Activated gamma-delta T cell treated with Interleukin-2 at 50 U/mL for 16 hours (primary cell): ENCODE results near the gene AHNAK.

ENCODE experiments used
- DNase-seq: peaks from one replicate; pipeline ENCODE4 v3.0.0-alpha.2; 2020

AHNAK gene

DNA sequence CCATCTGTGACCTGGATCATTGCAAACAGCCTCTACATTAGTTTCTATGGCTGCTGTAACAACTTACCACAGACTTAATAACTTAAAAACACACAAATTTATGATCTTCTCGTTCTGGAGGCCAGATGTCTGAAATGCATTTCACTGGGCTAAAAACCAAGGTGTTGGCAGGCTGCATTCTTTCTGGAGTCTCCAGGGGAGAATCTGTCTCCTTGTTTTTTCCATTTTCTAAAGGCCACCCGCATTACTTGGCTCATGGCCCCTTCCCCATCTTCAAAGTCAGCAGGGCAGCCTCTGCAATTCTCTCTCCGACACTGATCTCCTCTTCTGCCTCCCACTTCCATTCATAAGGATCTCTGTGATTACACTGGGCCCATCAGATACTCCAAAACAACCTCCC is 116.2 kb downstream of the AHNAK start:
- DNase-seq = no peak

DNA sequence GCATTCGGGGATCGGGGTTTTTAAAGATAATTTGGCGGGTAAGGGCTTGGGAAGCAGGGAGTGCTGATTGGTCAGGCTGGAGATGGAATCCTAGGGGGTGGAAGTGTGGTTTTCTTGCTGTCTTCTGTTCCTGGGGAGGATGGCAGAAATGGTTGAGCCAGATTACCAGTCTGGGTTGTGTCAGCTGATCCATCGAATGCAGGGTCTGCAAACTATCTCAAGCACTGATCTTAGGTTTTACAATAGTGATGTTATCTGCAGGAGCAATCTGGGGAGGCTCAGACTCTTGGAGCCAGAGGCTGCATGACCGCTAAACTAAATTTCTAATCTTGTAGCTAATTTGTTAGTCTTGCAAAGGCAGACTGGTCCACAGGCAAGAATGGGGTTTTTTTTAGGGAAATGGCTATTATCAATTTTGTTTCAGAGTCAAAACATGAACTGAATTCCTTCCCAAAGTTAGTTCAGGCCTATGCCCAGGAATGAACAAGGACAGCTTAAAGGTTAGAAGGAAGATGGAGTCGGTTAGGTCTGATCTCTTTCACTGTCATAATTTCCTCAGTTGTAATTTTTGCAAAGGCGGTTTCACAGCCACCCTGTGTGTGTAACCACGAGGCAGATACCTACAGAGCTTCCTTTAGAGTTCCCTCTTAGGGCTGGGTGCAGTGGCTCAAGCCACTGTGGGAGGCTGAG is 117.6 kb downstream of the AHNAK start:
- DNase-seq = no peak

DNA sequence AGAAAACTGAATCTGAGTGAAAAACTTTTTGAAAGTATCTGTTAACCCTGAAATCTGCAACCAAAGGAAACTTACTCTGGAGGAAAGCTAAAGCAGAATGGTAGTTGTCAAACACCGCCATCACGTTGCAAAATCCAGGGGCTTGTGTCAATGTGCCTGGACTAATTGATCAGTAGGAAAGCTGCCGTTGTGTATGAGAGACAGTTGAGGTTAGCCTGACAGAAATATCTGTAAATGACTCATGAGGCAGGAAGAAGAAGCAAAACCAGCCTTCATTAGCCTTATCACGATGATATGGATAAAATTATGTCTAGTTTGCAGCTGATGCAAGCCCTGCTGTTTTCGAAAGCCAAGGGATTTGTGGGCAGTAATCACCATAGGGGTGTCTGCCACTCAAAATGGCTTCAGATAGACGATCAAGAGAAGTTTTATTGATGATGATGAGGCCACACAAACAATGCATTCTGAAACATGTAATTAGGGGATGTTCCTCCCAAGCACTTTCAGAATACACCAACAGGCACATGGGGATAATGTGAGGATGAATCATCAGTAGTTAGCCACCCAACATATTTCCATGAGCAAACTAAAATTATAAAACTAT is 118.9 kb downstream of the AHNAK start:
- no peak for DNase-seq

DNA sequence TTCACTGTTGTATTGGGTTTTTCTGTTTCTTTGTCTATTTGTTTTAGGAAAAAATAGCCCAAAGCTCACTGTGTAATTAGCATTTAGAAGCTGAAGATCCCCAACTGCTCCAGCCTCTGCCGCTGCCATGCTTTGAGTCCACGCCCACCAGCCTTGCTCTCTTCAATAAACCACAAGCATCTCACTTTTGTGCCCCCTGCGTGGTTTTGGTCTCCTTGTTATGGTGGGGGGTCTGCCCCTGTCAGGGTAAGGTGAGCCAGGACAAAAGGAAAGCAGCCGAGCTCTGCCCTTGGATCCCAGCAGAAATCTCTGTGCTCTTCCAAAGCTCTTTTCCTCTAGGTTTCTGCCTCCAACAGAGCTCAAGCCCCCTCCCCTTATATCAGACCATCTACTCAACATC is 123.6 kb downstream of the AHNAK start:
- DNase-seq = no peak

DNA sequence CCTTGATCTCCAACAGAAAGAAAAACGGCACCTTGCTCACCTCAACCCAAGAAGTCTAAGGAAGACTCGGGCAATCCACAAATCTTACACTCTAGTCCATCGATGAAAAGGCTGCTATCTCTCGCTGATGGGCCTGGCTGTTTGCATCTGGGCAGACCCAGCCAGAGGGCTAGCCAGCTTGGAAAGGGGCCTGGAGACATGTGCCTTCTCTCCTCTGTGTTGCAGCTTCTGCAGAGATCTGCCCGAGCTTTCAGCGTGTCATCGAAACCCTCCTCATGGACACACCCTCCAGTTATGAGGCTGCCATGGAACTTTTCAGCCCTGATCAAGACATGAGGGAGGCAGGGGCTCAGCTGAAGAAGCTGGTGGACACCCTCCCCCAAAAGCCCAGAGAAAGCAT is 124.6 kb downstream of the AHNAK start:
- DNase-seq = no peak

DNA sequence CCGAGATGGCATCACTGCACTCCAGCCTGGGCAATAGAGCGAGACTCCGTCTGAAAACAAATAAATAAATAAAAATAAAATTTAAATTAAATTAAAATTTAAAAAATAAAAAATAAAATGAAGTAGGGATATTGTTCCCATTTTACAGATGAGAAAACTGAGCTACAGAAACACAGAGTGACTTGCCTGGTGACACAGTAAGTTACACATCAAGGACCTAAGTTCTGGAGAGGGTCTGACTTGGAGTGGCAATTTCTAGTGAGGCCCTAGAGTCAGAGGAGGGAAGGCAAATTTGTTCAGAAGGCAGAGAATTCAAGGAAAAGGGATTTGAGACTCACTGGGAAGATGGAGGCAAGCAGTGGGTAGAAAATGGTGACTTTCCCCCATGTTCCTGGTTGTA is 125.7 kb downstream of the AHNAK start:
- no peak for DNase-seq

DNA sequence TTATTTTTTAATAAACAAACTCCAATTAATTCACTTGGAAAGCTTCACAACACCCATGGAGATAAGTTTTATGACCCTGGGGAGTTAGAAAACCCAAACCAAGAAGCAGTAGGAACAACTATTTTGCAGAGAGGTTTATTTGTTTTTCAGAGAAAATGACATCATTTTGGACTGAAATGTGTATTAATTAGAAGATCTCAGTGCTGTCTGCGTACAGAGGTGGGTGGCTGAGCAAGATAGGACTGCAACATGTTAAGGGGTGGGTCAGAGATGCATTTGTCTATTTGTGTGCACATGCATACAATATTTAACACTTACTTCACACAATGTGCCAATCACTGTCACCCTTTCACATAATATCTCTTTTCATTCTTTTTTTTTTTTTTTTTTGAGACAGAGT is 126.7 kb downstream of the AHNAK start:
- DNase-seq = no peak

DNA sequence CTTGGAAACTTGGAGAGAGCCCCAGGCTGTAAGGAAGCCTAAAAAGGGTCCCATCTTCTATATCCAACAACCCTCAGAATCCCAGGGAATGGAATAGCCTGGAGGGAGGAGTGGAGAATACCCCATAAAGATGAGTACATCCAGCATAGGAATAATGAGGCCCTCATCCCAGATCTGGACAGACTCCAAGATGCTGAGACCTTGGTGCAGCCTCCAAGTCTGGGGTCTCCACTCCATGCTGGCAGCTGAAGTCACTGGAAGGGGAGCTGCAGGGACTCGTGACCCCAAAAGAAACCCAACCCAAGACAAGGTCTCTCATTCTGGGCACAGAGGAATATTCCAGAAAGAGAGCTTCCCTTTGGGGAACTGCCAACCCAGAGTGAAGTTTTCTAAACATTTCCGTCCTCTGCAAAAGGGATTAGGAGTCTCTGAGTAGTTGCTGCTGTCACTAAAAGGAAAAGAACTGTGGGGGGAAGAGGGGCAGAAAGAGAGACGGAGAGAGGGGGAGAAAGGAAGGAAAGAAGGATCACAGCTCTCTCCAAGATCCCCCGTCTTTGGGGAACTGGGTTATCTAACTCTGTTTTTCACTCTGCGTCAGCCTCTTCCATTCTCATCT is 127.2 kb downstream of the AHNAK start:
- DNase-seq = no peak

DNA sequence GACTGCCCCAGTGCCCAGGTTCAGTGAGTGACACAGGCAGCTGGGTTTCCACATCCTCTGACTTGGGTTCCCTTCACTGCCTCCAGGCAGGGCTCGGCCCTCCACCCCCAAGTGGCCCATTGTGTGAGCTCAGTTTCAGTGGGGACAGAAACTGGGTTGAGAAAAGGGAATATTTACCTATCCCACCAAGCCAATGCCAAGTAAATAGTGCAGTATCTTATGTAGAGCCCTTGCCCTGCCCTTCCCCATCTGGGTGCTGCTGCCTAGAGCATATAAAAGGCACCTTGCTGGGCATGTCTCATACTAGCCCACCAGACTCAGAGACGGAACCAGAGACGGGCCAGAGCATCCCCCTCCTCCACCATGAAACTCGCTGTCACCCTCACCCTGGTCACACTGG is 127.9 kb downstream of the AHNAK start, which contains the start of gene SCGB1A1:
TSS of gene SCGB1A1 (plus strand) at position 301 of the 400 bp plus-strand sequence. CDS start at position 364, 63 bp downstream.
- no peak for DNase-seq

DNA sequence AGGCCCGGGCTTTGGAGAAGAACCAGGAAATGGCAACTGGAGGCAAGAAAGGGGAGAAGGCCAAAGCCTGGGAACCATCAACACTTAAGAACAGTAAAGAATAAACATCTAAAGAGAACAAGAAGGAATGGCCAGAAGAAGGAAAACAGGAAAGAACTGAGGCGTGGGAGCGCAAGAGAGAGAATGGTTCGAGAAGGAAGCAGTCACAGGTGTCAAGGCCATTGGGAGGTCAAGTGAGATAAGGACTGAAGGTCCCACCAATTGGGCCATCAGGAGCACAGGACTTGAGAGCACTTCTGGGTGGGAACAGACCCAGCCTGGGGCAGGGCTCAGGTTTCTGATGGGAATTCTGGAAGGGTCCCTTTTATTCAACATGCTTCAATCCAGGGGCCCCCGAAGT is 128.5 kb downstream of the AHNAK start:
- DNase-seq = no peak

DNA sequence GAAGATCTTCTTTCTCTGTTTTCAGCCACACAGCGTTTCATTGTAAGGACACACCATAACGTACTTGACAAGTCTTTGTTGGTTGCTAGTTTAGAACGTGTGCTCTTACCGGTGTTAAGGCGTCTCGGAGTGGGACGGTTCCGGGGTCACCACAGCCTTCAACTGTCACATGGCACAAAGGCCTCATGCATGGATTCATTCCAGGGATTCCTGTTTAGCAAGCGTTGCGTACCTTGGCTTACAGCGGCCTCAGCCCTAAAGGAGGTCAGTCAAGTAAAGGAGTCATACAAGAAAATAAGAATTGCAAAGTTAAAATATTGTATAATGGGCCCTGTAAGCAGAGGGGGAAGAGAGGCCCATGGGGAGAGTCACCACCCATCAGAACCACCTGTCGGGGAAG is 130.0 kb downstream of the AHNAK start:
- no peak for DNase-seq

DNA sequence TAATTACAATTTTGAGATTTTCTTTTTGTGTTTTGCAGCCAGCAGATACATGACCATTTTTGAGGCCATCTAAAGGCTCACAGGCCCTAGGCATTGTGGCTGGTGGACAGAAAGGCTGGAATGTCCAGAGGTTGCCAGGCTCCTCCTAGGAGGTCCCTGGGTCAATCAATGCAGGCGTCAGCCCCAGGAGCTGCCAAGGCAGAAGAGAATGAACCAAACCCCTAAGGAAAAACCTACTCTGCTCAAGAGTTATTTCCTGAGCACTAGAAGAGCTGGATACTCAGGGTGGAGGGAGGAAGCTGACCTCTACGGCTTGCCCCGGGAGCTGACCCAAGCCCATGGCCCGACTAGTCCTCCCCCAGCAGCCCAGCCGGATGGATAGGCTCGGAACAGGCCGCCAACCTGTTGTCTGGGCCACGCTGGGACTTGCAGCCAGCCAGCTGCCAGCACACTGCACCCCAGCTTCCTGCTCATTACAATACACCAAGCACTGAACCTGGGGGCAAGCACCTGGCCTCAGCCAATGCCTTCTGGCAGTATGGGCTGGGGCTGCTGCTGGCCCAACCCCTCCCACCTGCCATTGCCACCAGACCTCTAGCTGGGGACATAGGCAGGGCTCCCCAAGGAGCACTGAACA is 133.4 kb downstream of the AHNAK start:
- no peak for DNase-seq

DNA sequence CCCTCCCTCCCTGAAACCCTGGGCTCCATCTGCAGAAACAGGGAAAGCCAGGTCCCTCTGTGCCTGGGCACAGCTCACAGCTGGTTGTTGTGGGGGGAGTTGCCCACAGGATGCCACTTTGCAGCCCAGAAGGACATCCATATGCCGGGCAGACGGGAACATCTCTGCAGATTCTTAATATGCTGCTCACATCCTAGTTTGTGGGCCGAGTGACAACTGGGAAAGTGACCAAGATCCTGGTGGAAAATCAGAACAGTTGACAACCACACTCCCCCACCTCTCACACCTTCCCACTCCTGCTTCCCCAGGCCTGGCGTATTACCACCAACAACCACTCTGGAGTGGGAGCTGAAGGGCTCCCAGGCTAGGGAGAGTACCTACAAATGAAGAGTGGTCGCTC is 135.1 kb downstream of the AHNAK start:
- no peak for DNase-seq

DNA sequence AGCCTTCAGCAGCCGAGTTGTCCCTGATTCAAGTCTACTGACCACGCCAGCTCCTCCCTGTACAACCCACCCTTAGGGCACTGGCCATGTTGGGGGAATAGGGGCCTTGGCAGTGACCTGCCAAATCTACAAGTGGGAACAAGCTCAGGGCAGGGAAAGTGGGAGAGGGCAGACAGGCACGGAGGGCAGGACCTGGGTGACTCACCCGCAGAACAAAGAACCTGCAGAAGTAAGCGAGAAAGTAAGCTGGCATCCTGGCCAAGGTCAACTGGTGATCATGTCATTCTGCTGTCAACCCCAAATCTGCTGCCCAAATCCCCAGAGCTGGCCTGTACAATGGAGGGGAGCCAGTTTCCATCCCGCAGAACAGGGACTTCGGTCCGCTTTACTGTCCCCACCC is 135.6 kb downstream of the AHNAK start:
- DNase-seq = no peak

DNA sequence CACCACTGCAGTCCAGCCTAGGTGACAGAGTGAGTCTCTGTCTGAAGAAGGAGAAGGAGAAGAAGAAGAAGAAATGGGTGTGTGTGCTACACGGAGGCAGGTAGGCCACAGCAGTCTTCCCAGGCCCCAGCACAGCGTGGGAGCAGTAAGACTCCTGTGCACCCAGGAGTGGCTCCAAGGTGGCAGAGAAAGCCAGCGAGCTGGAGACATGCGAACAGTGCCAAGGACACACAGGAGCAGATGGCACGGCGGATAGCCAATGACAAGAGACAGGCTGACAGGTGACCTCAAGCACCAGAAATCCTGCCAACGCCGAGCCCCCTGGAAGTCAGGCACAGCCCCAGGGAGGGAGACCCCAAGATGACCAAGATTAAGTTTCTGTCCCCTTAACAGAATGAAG is 136.8 kb downstream of the AHNAK start:
- DNase-seq = no peak

DNA sequence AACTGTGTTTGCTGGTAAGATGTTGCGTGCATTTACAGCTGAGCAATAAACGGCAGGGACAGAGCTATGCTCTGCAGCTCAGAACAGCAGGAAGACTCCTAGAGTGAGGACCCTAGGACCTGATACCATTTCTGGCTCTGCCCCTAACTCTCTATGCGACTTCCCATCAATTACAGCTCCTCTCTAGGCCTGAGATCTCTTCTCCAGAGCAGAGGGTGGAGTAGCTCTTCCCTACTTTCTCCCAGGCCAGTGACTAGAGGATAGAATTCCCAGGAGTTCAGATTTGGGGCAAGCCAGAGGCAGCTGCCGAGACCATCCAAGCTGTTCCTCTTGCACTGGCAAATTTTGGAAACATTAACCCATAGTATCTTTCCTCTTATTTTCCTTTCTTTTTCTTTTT is 140.6 kb downstream of the AHNAK start:
- DNase-seq = no peak

DNA sequence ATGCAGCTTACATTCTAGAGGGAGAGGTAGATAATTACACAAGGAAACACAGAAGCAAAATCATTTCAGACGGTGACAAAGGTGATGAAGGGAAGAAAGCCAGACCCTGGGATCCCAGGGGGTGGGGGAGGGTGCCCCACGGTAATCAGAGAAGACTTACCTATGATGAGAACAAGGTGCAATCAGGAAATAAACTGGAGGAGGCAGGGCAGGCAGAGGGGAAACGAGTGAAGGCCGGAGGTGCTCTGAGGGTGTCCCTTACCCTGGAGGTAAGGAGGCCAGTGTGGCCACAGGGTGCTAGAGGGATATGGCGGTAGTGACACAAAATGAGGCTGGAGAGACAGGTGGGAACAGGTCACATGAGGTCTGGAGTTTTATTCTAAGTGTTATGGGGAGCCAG is 141.7 kb downstream of the AHNAK start:
- no peak for DNase-seq

DNA sequence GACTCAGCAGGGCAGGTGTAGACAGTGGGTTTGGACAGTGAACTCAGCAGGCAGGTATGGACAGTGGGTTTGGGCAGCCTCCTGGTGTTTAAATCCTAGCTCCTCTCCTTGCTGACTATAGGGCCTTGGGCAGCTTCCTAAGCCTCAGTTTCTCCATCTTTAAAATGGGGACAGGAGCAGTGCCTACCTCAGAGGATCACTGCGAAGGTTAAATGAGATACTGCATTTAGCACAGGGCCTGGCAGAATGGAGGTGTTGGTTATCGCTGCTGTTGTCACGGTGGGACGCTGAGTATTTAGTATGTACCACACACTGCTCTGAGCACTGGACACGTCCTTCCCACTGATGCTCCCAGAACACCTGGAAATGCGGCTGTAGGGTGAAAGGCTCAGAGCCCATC is 142.2 kb downstream of the AHNAK start:
- DNase-seq = no peak

DNA sequence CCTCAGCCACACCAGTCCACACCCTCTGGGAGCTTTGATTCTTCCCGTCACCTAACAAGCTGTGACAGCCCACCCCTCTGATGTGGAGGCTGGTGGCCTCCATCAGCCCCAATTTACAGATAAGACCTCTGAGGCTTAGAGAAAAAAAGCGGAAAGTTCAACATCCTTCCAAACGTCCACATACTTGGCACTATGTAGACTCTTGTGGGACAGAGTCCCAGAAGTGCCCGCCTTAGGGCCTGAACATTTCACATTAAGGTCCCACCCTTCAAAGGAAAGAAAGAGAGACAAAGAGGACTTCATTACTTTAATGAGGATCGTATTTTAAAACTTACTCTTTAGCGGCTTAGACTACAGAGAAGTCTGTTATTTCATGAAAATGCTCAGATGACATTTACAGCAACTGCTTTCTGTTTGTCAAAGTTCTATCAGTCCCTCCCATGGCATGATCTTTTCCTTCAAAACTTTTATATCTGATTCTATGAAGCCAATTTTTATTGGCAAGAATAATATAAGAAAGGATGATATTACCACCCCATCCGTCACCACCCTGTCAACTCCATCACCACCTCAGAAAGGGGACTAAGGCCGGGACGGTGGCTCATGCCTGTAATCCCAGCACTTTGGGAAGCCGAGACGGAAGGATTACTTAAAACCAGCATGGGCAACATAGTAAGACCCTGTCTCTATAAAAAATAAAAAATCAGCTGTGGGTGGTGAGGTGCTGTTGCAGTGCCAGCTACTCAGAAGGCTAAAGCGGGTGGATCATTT is 143.5 kb downstream of the AHNAK start:
- DNase-seq = no peak

DNA sequence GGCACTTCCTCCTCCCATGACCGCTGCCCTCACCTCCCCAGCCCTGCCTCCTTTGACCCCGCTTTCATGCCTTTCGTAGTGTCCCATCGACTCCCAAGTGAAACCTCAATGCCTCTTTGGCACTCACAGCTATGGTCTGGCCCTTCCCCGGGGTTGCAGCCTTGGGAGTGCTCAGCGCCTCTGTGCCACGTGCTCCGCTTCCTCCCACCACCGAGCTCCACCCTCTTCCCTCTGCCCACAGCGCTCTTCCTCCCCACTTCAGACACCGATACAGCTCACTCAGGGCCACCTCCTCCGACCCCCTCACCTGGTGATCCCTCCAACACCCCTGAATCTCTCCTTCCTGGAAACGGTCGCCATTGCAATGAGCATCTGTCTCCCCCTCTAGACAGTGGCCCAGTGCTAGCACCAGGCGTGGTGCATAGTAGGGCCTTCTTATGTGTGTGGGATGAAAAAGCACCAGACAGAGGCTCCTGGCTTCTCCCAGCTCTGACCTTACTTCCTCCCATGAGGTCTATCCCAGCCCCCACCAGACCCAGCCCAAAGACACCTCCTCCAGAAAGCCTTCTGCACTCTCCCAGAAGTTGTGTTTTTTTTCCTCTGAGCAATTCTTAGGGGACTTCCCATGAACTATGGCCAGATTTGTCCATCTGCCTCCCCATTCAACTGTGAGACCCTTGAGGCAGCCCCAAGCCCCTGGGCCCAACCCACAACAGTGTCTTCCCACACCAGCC is 144.2 kb downstream of the AHNAK start:
- DNase-seq = peak; percentile 36

DNA sequence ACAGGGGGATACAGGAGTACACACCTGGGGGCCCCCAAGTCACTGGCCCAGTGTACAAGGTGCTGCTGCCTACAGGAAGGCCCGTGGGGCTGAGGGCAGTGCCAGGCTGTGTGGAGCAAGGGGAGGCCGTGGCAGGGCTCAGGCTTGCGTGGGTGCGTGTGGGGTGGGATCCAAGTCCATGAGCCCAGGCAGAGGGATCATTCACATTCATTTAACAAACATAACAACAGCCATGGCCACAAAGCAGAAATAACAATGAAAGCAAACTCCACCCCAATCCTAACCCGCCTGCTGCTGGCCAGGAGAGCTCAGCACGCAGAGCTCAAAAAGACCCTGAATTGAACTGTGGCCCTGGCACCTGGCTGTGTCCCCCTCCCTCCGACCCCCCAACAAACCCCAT is 144.8 kb downstream of the AHNAK start:
- no peak for DNase-seq

DNA sequence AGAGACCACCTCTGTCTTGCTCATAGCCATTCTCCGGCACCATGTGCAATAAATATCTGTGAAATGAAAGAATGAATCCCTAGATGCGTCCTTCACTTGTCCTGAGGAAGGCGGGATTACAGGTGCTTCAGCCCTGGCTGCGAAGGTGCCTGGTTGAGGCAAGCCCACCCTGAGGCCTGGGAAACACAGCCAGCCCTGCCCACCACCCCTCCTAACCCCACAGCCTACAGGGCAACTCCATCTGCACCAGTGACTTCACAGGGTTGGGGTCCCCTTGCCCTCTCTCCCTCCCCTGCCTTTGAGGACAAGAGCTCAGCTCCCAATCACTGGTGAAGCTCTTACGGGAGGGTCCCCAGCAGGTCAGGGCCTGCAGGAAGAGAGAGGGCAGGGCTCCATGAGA is 145.2 kb downstream of the AHNAK start:
- DNase-seq = no peak

DNA sequence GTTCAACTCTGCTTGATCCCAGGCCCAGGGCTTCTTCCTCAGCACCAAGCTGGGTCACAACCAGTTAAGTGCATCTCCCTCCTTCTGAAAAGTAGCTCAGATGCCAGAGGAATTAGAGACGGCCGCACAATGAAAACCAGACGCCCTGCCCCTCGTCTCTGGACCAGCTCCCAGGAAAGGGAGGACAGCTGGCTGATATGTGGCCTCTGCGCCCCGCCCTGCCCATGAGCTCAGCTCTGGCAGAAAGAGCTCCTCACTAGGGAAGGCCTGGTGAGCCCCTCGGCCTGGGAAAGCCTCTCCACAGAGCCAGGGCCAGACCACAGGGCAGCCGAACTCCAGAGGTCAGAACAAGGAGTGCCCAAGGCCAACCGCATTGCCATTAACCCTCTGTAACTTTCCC is 145.8 kb downstream of the AHNAK start:
- DNase-seq = no peak
